ENCODE measurements around the gene CDCP1.

The CDCP1 gene

DNA sequence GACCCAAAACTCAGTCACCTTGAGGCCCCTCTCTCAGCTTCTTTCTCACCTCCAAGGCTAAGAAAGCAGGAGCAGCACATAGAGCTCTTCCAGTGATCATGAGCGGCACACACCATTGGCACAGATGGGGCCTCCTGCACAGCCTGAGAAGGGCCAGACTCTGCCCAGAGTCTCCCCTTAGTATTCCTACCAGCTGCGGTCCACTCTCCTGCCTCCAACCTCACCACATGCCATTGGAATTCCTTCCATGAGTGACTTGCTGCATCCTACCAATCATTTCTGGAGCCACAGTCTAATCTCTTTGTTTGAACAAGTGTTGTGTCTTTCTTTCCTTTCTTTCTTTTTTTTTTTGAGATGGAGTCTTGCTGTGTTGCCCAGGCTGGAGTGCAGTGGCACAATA is 39.3 kb downstream of the CDCP1 start:
- DNase-seq: no peak

DNA sequence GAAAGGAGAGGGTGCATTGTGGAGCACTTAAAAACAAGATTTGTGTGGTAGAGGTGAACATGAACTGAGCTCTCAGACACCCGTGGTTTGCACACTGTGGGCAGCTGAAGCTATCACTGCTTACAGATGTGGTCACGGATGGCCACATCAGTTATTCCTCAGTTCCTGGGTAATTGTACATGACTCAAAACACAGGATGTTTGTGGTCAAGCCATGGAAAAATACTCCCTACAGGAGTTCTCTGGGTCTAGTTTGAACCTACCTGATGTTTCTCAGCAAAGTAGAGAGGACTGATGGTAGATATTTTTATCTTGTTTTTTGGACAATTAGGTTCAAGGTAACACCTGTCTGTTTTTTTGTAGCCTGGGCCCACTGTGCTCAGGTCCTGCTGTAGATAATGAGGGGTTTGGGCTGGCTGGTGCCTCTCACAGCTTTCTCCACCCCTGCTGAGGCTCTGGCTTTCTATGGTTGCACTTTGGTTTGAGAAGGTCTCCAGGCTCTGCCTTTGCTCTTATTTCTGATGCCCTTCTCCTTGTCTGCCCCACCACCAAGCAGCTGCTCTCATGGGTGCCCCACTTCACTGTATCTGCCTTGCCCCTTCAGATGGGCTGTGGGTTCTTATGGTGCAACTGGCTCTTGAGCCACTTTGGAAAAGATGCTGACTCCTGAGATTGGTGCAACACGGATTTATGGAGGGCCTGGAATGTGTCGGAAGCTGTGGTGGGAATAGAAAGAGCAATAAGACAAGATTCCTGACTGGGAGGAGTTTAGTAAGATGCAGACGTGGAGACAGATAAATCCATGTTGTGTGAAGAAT is 40.1 kb downstream of the CDCP1 start:
- DNase-seq: peak; percentile 16 to 65 (median 40)

DNA sequence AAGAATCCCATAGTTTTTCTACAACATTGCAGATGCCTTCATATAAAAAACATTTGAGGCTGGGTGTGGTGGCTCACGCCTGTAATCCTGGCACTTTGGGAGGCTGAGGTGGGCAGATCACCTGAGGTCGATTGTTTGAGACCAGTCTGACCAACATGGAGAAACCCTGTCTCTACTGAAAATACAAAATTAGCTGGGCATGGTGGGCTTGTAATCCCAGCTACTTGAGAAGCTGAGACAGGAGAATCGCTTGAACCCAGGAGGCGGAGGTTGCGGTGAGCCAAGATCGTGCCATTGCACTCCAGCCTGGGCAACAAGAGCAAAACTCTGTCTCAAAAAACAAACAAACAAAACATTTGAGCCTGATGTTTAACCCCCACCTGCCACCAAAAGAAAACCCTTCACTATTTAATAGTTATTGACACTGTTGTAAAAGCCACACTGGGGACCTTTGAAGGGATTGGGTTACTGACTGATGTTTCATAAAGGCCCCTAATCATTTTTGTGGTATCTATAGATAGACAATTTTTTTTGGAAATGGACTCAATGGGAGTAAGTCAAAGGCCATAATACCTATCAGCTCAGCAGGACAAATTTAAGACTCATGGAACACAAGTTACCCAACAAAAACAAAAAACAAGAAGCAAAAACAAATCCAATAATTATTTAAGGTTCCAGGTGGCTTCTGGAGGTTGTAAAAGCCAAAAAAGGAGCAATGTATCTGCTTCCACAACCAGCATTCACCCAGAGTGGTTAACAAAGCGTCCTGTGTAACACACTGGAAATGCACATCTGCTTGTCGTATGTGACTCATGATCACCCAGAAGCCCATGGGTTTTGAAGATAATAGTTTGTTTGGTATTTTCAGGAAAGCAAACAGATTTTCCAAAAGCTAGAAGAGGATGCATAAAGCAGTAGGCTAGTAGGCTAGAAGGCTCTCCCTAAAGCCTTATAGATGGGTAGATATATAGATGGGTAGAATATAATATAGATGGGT is 41.2 kb downstream of the CDCP1 start:
- DNase-seq: peak in 1 of 6 experiments; percentile 52

DNA sequence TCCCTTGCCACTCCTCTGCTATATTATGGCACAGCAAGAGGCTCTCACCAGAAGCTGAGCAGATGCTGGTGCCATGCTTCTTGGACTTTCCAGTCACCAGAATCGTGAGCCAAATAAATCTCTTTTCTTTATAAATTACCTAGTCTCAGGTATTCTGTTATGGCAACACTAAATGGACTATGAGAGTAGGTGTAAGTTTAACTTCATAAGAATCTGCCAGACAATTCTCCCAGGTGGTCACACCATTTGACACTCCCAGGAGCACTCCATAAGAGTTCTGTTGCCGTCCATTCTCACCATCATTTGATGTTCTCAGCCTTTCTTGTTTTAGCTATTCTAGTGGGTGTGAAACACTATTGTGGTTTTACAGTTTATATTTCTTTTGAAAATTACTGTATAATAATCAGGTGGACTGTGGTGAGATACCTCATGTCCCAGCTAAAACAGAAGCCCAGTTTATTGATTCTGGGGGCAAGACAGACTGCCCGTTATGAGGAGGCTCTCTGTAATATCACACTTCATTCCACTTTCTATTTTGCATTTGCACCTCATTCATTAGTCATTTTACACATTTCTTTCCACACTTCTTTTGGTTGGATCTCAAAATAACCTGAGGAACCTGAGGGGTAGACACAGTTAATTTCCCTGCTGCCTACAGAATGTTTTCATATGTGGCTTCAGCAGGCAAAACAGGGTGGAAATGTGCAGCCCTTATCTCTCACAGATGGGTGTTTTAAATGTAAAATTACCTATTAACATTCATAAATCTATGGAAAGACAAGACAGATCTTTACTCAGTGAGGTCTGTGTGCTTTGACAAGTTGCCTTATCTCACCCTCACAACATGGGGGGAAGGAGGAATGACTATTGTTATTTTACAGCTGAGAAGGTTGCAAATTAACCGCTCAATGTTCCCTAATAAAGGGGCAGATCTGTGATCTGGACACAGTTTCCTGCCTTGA is 42.1 kb downstream of the CDCP1 start:
- DNase-seq: no peak

DNA sequence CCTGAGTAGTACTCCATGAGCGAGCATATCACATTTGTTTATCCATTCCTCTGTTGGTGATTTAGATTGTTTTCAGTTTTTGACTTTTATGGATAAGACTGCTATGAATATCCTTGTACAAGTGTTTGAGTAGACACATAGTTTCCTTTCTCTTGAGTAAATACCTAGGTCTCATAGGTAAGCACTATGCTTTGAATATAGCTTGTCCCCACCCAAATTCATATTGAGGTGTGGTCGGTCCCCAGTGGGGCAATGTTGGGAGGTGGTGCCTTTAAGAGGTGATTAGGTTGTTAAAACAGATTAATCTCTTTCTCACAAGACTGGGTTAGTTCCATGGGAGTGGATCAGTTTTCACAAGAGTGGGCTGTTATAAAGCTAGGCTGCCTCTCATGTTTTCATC is 42.8 kb downstream of the CDCP1 start:
- no peak for DNase-seq

DNA sequence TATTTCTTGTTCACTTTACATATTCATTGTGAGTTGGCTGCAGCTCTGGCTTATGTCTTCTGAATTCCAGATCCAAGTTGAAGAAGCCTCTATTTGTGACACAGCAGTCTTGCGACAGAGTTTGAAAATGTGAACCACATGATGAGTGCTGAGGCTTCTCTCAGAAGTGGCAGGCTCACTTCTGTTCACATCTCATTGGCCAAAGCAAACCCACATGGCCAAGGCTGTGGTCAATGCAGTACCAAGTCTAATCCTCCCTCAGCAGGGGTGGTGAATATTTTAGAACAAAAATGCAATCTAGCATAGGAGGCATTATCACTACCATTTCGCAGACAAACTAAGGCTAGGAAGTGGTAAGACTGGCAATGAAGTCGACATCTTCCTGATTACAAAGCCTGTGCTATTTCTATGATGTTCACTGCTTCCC is 45.2 kb downstream of the CDCP1 start:
- DNase-seq: no peak

DNA sequence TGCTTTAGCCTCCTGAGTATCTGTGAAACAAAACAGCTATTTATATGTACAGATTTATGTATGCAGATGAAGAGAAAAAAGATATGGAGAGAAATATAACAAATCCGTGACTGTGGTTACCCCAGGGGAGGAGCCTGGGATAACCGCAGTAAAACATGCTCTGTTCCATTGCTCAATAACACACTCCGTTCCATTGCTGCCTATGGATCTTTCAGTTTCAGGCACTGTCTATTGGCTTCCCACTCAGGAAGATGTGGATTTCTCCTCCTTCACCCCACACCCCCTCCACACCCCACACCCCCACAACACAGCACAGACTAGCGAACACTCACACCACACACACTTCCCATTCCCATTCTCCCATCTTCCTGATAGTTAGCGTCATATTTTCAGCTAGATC is 47.9 kb downstream of the CDCP1 start:
- DNase-seq: no peak

DNA sequence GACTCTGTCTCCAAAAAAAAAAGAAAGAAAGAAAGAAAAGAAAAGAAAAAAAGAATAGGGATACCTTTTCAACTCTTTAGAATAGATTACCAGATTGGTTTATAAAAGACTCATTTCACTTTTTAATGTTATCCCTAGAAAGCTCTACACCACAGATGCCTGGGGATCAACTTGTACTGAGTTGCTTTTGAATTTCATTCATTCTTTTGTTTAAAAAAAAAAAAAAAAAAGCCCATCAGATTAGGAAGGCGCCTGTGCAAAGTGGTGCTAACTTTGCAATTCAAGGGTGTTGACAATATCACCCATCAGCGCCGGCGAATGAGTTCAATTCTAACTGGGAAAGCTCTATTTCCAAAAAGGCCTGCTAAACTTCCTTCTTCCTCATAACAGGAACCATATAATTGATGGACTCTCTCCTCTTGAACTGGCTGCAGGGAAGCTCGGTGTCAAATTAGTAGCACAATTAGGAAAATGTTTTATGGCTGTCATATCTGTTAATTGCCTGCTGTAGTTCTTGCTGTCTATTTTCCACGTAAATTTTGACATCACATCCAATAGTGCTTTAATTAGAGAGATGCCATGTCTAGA is 48.8 kb downstream of the CDCP1 start:
- no peak for DNase-seq

DNA sequence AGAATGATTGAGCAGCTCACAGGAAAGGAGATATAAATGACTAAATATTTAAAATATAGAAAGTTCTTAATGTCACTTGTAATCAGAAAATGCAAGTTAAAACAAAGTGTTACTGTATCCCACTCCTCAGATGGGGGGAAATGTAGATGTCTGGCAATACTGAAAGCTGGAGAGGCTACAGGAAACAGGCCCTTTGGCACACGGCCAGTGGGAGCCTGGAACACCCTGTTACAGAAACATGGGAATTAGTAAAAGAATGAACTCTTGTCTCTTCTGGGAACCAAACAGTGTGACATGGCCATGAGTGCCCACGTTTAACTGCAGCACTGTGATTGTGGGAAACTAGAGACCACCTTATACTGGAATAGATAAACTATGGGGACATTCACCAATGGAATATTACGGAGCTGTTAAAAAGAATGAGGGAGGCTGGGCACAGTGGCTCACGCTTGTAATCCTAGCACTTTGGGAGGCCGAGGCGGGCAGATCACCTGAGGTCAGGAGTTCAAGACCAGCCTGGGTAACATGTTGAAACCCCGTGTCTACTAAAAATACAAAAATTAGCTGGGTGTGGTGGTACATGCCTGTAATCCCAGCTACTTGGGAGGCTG is 50.2 kb downstream of the CDCP1 start:
- DNase-seq: no peak

DNA sequence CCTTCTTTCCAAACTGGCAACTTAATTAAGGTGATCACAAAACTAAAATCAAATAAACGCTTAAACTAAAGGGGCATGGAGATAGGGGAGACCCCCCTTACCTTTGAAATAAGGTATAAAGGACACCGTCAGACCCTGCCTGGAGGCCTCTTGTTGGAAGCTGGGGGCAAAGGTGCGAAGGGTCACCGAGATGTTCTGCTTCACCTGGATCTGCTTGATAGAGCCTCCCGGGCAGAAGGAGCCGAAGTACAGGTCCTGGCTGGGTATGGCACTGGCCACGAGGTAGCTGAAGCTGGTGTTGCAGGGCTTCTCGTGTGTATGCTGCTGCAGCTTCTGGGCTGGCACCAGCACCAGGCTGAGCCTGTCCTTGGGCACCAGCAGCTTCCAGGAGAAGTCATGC is 53.0 kb downstream of the CDCP1 start:
- DNase-seq: no peak

DNA sequence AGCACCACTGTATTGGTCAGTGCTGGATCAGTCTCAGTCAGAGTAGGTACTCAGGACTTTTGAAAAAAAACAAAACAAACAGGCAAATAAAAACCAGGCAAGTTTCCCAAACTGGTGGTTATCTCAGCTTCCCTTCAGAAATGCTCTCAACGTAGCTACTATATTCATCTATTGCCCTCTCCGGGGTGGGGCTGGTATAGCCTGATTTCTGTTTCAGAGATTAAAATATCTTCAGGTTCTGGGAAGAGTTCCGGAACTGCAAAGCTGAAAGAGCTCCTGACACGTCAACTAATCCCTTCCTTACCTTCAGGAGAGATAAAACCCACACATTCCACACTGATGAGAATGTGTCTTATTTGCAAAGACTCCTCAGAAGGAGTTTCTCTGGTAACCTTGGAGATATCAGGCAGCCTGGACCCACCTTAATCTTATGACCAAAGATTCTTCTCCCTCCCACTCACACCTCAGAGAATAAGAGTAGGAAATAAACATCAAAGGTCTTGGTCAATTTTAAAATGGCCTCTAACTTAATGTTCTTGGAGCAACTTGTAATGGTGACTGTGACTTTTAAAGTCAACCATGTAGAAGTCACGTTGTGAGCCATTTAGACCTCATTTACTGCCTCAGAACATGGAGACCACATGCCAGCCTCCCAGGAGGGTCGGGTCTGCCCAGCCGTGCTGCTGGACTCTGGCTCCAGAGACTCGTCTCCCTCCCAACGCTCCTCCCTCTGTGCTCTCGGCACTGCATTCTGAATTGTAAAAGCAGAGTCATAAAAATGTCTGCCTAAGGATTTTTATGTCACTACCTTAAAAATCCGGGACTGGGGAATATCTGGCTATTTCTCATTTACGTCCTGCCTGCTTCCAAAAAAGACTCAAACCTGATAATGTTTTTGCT is 53.8 kb downstream of the CDCP1 start:
- DNase-seq: no peak

DNA sequence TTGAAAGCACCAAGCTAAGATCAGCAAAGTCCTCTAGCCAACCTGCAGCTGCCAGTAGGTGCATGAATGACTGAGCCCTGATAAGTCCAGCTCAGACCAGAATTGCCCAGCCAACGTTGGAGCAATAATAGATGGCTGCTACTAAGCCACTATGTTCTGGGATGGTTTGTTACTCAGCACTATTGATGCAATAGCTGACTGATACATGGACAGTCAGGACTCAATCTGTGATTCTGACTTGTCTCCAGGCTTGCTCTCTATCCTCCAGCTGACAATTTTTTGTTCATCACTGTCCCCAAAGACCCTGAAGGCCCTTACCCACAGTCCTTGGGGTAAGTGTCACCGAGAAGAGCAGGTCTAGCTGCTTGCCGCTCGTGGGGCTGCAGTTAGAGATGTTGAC is 55.3 kb downstream of the CDCP1 start:
- no peak for DNase-seq

DNA sequence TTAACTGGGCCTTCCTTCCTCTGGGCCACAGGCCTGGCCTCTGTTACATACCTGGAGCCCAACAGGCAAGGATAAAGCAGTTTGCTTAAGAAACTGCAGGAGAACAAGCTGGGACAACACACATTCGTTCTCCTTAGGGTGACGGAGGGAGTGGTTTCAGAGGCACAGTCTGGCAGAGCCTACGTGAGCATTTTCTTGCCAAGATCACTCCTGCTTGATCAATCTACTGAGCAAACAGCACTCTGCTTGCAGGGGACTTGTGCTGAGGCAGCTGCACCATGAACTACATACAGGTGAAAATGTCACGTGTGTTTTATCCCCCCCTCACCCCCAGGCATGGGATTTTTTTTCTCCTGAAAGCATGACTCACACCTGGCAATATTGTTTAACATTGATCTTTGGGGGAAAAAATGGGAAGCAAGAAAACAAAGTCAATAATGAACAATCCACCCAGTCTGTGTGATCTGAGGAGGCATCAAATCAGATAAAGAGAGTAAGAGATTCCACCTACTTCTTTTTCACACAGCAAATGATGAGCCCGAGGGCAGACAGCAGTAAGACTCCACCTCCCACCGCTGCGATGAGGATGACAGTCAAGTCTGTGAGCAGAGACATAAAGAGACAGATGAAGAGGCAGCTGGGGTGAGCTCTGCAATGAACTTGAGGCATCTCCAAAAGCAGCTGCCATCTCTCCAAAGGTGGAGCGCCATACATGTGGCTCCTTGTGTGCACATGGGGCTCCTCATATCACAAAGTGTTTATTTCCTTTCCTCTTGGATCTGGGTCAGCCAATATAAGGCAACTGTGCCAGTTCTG is 57.4 kb downstream of the CDCP1 start:
- DNase-seq: peak in 1 of 6 experiments; percentile 2

DNA sequence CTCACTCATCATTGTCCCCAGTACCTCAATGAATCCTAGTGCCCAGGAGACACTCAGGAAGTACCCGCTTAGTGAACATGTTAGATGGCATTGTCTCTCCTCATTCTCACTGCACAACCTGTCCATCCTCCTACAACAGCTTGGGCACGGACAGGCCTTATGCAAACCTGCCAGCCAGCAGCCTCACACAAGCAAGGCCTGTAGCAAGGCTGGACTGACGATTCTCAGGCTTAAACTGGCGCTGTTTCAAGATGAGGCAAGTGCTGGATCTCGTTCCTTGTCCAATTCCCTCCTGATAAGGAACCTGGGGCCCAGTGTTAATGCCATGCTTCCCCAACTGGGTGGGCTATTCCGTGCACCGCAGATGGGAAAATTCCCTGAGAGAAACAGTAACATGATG is 59.0 kb downstream of the CDCP1 start:
- no peak for DNase-seq

DNA sequence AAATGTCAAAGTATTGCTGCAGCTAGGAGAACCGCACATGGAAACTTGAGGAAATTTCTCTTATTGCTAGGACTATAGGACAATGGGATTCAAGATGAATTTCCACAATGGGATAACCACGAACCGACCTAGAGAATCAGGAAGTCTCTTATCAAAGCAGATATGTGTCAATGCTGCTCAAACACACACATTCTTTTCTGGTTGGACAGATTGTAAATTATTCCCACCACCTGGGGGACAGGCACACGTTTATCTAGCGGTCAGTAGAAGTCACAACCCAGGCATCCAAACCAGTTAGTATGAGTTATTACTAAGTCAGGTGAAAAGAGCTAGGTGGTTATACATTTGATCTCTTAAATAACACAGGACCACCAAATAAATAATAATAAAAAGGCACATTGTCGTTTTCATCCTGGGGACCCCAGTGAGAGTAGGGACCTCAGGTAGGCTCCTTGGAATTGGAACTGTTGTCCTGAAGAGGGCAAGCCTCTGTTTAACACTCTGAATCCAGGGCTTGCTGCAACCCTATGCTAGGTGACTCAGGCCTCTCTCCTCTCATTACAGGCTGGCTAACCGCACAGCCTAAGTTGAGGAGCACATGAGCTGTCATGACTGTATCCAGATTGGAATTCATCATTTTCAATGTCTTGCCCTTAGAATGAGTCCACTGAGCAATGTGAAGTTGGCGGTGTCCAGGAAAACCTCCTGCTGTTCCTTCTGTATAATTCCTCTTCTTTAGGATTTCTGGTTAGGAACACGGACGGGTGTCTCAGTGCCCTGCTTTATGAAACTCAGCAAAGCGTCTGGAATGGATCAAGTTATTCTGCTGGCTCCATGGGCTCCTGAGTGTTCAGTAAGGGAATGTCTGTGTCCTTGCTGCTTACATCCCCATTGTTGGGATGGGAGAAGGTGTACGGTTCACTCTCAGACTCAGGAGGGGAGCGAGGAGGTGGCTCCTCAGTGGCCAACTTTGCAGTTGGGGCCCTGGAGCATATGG is 61.1 kb downstream of the CDCP1 start:
- no peak for DNase-seq

DNA sequence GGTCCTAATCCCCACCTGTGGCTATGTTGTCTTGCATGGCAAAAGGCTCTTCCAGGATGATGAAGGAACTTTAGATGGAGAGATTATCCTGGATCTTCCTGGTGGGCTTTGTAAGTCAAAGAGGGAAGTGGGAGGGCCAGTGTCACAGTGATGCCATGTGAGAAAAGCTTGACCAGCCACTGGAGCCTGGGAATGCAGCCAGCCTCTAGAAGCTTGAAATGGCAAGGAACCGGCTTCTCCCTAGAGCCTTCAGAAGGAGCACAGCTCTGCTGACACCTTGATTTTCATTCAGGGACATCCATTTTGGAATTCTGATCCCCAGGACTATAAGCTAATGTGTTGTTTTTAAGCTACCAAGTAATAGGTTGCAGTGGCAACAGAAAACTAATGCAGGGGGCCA is 61.8 kb downstream of the CDCP1 start:
- DNase-seq: no peak

DNA sequence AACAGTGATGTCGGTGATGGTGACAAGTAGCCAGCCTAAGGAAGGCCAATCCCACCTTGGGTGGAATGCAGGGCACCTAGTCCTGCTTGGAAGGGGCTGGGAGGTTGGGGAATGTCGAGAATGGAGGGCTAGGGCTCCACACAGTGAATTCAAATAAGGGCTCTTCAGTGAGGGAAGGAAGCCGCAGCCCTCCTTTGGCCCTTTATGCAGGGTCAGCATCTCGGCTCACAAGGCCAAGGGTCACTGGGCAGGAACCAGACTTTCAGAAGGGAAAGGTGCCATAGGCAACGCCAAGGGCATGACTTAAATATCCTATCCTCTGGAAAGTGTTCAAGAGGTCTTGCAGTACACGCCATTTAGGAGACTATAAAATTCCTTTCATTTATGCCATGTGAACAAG is 63.2 kb downstream of the CDCP1 start:
- no peak for DNase-seq

DNA sequence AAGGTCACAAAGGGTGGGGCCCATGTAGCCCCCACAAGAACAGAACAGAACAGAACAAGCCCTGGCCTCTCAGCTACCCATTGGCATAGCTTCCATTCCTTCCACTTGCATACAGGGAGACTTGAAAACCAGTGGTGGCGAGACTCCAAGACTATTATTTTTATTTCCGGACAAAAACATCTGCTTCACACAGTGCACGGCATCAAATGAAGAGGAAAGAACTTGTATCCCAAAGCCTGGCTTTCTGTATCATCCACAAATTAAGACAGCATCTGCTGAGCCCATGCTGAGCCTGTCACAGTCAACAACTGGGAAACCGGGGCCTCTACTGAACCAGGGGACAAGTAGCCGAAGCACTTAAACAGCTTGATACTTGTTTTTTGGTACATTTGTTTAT is 64.0 kb downstream of the CDCP1 start:
- DNase-seq: no peak

Data from stimulated activated naive CD4-positive, alpha-beta T cell (primary cell).